Activated CD4-positive, alpha-beta T cell treated with anti-CD3 and anti-CD28 coated beads for 4 hours (primary cell): ENCODE measurements around the gene IFNL4.
A peak's percentile ranks its signal among the peaks of the same experiment; 100 is the strongest.
"Not testable (repeated sequence)": the region's sequence is repeated elsewhere in the genome, so short reads cannot be mapped to it uniquely, and the experiment has no call there.

ENCODE experiments used
- DNase-seq, 2 donors: peaks; one replicate each; pipeline ENCODE4 v3.0.0-alpha.2; 2020

Gene IFNL4

DNA sequence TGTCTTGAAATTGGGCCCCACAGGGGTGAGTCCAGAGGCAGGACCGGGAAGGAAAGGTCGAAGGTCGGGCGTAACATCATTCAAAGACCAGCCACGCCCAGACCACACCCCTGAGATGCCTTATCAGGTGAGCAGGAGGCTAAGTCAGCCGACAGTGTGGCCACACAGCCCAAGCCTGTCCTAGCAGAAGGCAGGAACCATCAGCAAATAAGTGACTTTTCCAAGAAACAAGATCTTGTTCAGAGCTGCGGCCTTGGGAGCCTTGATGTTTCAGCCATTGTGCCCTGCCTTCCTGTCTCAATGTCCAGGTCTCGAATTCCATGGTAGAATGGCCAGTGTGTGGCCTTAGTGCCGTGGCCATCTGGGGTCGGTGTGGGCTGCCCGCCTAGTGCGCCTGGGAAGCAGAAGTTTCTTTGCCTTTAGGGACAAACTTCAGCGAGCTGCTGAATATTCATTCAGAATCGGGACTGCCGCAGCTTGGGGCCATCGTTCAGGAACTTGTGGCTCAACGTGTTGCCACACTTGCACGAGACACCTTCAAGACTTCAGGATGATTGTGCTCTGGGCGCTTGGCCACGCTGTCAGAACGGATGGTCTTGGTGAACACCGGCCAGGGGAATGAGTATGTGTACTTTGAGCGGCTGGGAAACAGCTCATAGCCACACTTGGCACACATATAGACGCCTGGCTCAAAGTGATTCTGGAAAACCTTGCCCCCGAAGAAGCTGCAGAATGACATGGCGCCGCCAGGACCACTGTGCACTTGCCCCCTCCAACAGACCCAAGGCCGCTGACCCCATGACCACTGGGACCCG, 6.1 kb upstream of the IFNL4 start:
- no peak for DNase-seq

DNA sequence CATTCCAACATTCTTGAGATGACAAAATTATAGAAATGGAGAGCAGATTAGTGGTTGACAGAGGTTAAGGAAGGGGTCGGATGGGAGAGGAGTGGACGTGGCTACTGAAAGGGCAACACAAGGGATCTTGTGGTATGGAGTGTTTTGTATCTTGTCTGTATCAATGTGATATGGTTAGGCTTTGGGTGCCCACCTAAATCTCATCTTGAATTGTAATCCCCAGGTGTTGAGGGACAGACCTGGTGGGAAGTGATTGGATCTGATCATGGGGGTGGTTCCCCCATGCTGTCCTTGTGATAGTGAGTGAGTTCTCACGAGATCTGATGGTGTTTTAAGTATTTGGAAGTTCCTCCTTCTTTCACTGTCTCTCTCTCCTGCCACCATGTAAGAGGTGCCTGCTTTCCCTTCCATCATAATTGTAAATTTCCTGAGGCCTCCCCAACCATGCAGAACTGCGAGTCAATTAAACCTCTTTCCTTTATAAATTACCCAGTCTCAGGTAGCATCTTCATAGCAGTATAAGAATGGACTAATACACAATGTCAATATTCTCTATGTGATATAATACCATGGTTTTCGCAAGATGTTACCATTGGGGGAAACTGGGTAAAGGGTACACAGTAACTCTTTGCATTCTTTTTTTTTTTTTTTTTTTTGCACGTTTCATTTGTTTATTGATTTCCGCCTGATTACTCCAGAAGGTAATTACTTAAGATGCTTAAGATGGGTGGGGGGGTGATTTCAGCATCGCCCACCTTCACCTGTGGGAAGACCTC, 4.9 kb upstream of the IFNL4 start:
- no peak for DNase-seq

- DNase-seq = no peak
Observed at GRCh38 chr19:39252458-39252857, 3.8 kb upstream of the IFNL4 start.

DNA sequence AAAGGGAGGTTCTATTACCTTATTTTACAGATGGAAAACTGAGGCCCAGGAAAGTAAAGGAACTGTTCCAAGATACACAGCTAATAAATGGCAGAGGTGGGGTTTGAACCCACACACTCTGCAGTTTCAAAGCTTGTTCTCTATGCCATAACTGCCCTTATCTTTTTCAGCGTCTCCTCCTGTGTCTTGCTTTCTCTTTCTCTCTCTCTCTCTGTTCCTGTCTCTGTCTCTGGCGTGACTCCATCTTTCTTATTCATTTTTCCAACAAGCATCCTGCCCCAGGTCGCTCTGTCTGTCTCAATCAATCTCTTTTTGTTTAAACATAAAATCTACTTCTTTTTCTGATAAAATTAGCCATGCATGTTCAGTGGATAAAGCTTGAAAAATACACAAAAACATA, 3.2 kb upstream of the IFNL4 start:
- no peak for DNase-seq

DNA sequence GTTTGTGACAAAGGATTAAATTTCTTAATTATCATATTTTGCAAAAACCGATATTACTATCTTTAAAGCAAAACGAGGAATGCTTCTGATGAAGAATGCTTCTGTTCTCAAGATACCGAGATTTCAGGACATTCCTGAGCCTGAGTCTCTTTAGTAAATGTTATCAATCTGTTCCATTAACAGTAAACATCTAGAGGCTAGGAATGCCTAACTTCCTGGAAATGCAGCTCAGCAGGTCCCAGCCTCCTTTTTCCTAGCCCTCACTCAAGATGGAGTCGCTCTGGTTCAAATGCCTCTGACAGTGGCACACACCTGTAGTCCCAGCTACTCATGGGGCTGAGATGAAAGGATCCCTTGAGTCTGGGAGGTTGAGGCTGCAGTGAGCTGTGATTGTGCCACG, 2.4 kb upstream of the IFNL4 start:
- no peak for DNase-seq

DNA sequence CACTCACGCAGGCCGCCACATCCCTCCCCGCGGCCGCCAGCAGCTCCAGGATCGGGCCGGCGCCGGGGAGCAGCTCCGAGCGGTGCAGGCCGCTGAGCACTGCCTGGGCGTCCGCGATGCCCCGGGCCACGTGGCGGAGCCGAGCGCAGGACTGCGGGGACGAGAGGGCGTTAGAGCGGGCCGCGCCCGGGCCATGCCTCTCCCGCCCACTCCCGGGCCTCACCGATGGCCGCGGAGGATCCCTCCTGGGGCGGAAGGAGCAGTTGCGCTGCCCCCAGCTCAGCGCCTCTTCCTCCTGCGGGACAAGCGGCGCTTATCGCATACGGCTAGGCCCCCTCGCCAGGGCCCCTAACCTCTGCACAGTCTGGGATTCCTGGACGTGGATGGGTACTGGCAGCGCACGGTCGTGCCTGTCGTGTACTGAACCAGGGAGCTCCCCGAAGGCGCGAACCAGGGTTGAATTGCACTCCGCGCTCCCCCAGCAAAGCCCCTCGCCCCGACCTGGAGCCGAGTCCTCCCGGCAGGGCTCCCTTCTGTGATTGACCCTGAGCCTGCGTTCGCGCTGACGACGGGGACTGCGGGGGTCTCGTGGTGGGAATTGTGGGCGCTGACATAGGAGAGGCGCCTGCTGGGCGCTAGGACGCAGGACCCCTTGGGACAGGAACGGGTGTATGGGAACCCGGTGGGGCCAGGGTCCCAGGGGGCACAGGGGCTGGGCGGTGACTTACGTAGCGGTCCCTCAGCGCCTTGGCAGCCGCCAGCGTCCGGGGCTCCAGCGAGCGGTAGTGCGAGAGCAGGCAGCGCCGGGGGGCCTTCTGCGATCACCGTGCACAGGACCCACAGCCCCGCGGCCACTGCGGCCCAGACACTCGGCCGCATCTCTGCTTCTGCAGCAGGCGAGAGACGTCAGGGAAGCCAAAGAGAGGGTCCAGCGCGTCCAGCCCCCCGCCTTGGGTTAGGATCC, 673 bp downstream of the IFNL4 start:
- DNase-seq = no peak

- DNase-seq = peak; percentile 14 to 22
Observed at GRCh38 chr19:39246951-39247669, 1.5 kb downstream of the IFNL4 start.

- DNase-seq = not testable (repeated sequence)
Observed at GRCh38 chr19:39245166-39245565, 3.5 kb downstream of the IFNL4 start.

- not testable (repeated sequence) for DNase-seq
Observed at GRCh38 chr19:39244410-39245100, 4.1 kb downstream of the IFNL4 start, which contains the start of gene IFNL3. Gene IFNL3 (minus strand): TSS chr19:39245006. CDS start chr19:39244967, 39 bp downstream.

DNA sequence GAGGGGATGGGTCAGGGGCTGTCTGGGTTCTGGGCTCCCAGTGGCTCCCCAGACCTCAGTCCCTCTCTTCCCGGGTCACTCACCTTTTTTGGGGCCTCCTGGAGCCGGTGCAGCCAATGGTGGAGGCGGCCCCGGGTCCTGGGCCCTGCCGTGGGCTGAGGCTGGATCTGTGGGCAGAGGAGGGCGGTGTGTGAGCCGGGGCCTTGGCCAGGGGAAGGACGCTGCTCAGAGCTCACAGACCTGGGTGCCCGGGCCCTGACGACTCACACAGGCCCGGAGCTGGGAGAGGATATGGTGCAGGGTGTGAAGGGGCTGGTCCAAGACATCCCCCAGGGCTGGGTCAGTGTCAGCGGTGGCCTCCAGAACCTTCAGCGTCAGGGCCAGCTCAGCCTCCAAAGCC, 4.9 kb downstream of the IFNL4 start:
- not testable (repeated sequence) for DNase-seq

DNA sequence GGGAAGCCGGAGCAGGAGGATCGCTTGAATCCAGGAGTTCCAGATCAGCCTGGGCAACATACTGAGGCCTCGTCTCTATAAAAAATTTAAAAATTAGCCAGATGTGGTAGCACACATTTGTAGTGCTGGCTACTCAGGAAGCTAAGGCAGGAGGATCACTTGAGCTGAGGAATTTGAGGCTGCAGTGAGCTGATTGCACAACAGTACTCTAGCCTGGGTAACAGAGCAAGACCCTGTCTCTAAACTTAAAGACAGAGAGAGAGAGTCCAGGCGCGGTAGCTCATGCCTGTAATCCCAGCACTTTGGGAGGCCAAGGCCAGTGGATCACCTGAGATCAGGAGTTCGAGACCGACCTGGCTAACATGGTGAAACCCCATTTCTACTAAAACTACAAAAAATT, 8.2 kb downstream of the IFNL4 start:
- DNase-seq = no peak

DNA sequence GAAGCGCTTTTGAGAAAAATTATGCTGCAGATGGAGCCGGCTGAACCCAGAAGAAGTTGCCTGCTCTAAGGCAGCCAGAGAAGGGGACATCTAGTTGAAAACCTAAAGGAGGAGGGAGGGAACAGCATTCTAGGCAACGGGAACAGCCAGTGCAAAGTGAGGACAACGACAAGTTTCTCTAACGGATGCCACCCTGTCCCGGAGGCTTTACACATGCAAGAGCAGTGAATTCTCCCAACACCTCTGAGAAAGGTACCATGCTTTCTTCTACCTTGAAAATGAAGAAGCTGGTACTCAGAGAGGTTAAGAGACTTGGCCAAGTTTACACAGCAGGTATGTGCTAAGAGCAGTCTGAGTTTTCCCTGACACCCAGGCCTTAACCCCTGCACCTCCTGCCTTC, 9.7 kb downstream of the IFNL4 start:
- DNase-seq = no peak

DNA sequence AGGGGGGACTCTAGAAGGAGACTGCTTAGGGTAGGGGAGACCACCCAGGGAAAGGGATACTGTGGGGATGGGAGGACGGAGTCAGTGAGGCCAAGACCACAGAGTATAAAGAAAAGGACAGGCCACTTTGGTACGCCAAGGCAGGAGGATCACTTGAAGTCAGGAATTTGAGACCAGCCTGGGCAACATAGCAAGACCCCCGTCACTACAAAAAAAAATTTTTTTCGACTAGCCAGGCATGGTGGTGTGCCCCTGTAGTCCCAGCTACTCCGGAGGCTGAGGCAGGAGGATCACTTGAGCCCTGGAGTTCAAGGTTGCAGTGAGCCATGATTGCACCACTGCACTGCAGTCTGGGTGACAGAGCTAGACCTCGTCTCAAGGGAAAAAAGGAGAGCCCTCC, 10.4 kb downstream of the IFNL4 start:
- DNase-seq = no peak

- peak; percentile 29 to 57 for DNase-seq
Observed at GRCh38 chr19:39237200-39238184, 11.2 kb downstream of the IFNL4 start.

GRCh38 chr19:39236527-39236926, 12.1 kb downstream of the IFNL4 start:
- DNase-seq = peak in 1 of 2 donors; percentile 8

GRCh38 chr19:39232708-39233107, 15.9 kb downstream of the IFNL4 start:
- DNase-seq = no peak

- no peak for DNase-seq
Observed at GRCh38 chr19:39230096-39230764, 18.4 kb downstream of the IFNL4 start.

- DNase-seq = no peak
Observed at GRCh38 chr19:39224910-39225309, 23.7 kb downstream of the IFNL4 start.

GRCh38 chr19:39223703-39224279, 24.9 kb downstream of the IFNL4 start:
- DNase-seq = no peak
